GM19452 (cell line): ENCODE data around the gene ADGRG7.

Source experiments
- ATAC-seq: cut with Tn5 transposase; IDR thresholded peaks from one replicate; pipeline ENCODE4 v1.9.1; 2021; ENCODE audit not compliant: unreplicated experiment

The ADGRG7 gene

DNA sequence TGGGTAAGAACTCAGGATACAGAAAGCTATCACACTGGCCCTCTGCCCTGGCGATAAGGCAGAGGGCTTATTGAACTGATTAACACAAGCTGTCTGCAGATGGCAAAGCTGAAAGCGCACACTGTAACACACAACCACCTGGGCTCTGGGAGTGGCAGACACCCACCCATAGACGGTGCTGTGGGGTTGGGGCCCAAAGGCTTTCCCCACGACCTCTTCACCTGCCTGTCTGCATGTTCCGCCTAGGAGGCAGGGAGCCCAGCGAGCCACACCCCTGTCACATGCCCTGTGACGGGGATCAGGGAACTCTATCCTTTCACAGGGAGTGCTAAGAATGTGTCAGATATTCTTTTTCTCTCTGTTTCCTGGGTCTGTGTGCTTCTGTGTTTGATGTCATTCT lies 87.8 kb downstream of the ADGRG7 start:
- ATAC-seq = no peak

DNA sequence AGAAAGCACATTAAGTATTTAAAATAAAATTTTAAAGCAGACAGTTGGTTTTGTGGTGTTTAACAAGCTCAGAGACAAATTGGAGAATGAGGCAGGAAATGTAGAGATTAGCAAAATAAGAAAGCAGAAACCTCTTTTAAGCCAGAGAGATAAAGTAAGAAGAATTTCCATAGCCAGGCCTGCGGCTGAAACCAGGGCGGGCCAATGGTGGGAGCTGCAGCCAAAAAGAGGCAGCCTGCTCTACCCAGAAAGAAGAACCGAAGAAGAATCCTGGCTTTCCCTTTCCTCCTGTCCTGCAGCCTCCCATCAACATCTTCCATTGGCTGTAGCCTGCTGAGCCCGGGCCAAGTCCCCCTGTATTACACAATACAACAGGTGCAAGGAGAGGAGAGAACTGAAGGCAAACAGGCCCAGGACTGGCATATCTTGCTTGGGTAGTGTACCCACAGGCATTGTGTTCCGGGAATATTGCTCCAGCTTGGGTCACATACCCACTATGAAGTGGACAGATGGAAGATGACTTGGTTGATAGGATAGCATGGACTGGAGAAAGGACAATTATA lies 88.4 kb downstream of the ADGRG7 start:
- no peak for ATAC-seq

DNA sequence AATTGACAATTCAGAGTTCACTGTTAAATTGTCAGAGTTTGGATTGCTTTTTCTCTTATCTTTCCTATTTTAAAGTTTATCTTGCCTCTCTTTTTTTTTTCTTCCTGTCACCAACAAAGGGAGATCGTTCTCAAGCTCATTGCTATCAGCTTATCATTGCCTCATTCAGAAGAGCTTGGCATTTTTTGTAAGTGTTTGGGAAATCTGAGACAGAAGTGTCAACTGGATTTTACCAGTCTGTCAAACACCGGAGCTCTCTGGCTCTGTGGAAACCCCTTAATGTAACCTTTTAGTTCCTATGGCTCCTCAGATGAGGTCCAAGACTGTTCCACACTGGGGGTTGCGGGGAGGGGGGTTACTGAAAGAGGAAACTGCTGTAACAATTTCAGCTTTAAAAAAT lies 89.3 kb downstream of the ADGRG7 start:
- ATAC-seq = no peak

DNA sequence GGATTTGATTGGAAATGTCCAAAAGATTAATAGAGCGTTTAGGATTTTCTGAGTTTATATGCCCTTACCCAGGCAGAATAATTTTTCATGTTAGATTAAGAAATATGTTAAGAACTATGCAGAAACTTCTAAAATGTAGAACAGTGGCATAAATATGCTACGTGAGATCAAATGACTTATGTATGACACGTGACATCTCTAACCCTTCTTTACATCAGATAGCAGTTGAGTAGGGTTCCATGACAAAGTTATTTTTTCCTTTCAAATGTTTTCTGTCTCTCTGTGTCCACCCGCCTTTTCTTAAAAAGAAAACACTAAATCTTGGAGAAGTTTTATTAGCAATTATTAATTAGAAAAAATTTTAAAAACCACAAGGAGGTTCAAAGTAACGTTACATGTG lies 91.3 kb downstream of the ADGRG7 start:
- ATAC-seq = no peak

DNA sequence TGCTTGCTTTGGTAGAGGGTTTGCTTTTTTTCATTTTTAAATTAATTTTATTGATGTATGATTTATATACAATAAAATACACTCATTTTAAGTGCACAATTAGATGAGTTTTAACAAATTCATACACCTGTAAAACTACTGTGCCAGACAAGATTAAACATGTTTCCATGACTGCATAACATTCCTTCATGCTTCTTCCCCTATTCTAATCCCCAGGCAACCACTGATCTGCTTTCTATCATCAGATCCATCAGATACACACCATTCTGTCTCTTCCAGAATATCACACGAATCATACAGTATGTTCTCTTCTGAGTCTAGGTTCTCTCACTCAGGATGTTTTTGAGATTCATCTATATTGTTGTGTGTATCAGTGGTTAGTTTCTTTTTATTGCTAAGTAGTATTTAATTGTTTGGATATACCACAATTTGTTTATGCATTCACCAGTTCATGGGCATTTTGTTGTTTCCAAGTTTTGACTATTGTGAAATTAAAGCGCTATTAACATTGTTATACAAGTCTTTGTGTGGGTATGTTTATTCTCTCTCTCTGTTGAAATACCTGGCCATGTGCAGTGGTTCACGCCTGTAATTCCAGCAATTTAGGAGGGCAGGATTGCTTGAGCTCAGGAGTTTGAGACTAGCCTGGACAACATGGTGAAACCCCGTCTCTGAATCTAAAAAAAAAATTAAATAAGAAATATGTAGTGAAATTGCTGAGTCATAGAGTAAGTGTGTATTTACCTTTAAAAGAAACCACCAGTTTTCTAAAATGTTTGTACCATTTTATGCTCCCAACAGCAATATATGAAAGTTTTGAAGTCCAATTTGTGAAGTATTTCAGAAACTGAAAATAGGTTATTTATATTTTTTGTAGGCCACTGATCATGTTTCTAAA lies 92.9 kb downstream of the ADGRG7 start:
- ATAC-seq = no peak

DNA sequence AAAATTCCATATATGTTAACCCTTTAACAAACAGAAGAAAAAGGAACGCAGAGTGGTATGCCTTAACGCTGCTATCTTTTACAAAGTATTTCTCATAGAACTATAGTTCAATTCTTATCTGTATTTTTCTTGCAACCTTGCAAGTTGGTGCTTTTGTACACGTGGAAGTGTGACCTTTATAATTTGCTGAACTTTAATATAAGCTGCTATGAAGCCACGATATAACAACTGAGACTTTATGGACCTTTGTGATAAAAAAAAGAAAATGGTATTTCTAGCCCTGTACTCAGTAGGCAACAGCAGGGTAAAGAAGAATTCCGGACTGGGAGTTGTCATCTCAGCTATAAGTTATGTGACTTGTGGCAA lies 93.6 kb downstream of the ADGRG7 start:
- ATAC-seq = no peak

DNA sequence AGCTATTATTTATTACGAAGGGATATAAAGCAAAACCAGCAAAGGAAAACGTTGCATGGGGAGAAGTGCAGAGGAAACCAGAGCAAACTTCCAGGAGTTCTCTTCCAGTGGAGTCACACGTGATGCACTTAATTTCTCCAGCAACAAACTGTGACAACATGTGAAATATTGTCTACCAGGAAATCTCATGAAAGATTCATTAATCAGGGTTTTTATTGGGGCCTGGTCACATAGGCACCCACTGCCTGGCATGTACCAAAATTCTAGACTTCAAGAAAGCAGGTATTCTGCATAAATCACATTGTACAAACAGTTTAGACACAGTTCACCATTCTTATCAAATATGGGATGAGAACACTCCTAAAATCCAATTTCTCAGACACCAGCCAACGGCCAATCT lies 94.5 kb downstream of the ADGRG7 start:
- ATAC-seq = no peak

DNA sequence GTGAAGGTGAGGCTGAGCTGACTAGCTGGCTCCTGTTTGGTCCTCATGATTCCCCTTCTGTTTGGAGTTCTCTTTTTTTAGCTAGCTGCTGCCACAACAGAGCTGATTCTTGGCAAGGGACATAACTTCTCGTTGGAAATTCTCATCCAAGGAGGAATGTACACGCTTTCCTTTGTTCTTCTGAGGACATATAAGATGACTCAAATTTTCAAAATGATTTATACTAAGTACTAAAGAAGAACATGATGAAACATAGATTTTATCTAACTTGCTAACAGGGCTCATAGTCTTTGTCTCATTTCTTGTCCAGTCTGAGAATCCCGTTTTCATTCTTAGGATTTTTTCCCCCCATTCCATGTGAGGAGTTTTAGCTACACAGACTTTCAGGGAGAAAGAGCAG lies 97.0 kb downstream of the ADGRG7 start:
- no peak for ATAC-seq

DNA sequence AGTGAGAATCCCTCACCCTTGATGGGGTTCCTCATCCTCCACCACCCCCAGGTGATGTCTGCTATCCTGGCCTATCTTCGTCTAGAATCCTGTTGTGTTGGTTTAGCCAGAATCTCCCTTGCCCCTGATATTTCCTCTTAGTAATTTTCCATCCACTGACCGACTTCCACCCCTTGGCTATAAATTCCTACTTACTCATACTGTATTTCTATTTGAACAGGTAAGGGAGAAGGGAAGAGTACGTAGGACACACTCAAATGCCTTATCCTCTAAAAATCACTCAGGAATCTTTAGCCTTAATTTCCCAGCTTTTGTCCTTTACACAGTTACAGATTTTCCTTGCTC lies 99.2 kb downstream of the ADGRG7 start:
- no peak for ATAC-seq

DNA sequence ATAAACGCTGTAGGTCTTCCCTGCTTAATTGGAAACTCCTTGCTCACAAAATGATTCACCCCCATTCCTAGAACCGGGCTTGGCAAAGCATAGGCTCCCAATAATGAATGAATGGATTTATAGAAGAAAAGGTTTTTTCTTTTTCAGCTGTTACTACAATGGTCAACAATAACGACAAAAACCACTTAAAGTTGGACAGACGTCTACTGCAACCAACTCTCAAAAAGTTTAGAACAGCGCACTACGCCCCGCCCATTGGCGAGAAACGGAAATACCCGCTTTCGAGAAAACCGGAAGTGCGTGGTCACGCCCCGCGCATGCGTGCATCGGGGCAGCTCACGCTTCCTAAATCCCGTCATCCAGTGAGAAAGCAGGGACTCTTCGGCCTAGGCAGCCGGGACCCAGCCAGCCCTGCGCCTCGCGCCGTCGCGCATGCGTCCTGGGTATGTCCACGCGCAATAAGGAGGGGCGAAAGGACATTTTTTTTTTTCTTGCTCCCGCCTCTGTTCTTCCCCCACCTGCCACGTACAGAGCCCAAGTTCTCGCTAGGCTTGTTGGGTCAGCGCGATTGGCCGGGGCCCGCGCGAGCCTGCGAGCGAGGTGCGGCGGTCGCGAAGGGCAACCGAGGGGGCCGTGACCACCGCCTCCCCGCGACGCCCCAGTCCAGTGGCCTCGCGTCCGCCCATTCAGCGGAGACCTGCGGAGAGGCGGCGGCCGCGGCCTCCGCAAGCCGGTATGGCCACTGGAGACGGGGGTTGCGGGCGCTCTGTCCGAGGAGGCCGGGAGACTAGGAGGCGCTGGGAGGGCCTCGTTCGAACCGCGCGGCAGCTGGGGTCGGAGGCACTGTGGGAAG lies 99.8 kb downstream of the ADGRG7 start, which contains the start of gene TFG:
Gene TFG (plus strand): TSS at position 506 of the 853 bp plus-strand sequence. CDS start 4,192 bp downstream, outside the sequence.
- peak; percentile 92 for ATAC-seq

DNA sequence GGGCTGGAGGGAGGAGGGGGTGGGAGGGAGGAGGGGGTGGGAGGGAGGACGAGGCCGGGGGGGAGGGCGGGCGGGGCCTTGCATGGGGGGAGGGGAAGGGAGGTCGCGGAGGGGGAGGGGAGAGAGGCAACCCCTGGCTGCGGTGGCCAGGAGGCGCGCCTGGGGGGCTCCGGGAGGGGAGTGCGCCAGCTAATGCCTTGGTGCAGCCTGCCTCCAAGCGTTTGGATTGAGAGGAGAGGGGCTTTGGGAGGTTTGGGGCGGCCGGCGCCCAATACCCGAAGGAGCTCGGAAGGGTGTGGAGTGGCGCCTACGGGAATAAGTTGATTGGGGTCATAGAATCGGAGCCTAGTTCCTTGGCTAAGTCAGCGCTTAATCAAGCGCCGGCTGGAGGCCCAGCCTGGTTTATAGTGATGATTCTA lies 100.5 kb downstream of the ADGRG7 start:
- no peak for ATAC-seq

DNA sequence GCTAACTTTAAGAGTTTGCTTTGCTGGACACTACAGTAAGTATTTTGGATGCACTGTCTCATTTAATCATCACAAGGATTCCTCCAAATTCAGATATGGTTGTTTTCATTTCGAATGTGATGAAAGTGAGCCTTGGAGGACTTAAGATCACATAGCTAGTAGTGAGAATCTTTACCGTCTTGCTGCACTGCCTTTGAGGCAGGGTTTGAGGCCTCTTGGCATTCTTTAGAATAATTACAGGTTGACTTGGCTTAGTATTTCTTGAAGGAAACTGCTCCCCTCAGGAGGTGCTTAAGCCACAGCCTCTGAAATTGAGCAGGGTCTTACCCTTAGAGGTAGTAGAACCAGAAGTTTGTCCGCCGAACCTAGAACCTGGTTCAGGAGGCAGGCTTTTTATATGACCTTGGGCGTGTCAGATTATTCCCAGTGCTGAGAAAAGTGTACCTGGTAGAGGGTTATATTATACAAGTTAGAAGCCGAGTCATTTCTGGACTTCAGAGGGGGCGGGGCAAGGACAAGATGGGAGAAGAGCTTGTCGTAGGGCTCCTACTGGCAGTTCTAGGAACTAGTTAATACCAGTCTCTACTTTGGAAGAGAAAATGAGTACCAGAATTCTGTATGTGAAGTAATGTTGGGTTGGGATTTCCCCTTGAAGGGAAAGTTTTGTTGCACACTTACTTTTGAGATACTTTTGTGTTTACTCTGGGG lies 101.0 kb downstream of the ADGRG7 start:
- peak; percentile 37 for ATAC-seq

DNA sequence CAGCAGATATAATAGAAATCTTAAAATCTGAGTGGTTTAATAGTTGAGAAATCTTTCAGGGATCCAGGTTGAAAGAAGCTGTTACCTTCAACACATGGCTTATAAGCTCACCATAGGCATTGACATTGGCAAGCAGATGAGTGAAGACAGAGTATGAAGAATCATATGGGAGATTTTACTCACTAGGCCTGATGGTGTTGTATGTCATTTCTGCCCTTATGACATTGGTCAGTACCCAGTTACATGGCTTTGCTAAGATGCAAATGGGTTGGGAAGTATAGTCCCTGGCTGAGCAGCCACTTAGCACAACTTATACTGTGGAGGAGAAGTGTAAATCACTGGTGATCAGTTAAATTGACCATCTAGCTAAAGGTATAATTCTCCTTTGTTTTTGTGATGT lies 105.8 kb downstream of the ADGRG7 start:
- no peak for ATAC-seq

DNA sequence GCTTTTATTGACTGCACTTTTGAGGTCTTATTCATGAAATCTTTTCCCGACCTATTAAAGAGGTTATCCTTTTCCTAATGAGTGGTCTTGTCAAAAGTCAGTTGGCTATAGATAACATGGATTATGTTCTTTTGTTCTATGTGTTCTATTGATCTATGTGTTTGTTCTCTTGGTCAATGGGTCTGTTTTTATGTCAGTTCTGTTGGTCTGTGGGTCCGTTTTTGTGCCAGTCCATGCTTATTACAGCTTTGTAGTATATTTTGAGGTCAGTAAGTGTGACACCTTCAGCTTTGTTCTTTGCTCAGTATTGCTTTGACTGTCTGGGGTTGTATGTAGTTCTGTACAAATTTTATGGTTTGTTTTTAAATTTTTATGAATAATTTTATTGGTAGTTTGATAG lies 107.7 kb downstream of the ADGRG7 start:
- no peak for ATAC-seq

DNA sequence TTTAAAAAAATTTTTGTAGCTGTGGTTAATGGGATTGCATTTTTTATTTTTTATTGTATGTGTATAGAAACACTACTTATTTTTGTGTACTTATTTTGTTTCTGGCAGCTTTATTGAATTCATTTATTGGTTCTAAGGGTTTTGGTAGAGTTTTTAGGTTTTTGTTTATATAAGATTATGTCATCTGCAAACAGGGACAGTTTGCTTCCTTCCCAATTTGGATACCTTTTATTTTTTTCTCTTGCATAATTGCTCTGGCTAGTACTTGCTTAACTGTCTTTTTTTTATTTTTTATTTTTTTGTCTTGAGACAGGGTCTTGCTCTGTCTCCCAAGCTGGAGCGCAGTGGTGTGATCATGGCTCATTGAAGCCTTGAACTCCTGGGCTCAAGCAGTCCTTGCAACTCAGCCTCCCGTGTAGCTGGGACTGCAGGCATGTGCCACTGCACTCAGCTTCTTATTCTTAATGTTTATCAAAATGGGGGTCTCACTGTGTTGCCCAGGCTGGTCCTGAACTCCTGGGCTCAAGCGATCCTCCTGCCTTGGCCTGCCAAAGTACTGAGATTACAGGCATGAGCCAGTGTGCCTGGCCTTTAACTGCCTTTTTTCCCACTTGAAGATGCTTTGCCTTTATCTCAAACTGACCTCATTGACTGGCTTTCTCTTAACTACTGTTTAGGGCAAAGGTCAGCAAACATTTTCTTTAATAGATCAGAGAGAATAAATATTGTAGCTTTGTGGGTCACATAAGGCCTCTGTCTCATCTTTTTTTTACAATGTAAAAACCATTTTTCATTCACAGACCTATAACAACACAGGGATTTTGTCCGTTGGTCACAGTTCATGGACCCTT lies 108.5 kb downstream of the ADGRG7 start:
- no peak for ATAC-seq

DNA sequence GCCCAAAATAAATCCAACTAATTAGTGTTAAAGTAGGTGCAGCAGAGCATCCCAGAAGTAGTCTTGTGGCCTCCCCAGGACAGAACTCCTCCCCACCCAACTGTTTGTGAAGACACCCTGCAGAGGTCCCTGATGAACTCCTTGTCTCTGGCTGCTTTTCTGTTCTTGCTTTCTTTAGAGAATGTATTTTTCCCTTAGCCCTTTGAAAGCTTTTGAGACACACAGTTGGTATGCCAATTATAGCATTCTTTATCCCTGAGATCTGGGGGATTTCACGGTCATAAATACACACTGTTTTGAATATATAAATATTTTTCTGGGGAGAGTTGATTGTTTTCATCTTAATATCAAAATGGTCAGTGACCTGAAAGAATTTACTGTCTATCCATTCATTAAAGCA lies 109.7 kb downstream of the ADGRG7 start:
- ATAC-seq = no peak

DNA sequence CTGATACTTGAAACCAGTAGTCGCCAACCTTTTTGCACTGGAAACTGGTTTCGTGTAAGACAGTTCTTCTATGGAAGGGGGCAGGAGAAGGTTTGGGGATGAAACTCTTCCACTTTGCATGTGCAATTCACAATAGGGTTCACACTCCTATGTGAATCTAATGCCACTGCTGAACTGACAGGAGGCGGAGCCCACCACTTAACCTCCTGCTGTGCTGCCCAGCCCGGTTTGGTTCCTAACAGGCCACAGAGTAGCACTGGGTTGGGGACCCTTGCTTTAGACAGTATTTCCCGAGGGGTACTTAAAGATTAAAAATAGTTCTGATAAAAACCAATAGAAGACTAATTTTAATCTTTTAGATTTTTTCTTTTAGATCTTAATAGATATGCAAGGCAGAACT lies 111.0 kb downstream of the ADGRG7 start:
- no peak for ATAC-seq

DNA sequence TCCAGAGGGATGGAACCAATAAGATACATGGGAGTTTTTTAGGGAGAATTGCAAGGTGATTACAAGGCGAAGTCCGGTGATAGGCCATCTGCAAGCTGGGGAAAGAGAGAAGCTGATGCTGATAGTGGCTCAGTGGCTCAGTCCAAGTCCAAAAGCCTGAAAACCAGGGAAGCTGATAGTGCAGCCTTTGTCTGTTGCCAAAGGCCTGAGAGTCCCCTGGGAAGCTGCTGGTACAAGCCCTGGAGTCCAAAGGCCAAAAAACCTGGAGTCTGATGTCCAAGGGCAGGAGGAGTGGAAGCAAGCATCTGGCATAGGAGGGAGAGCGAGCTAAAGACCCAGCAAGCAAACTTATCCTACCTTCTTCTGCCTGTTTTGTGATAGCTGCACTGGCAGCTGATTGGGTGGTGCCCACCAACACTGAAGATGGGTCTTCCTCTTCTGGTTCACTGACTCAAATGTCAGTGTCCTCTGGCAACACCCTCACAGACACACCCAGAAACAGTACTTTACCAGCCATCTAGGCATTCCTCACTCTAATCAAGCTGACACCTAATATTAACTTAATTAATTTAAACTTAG lies 116.6 kb downstream of the ADGRG7 start:
- no peak for ATAC-seq

DNA sequence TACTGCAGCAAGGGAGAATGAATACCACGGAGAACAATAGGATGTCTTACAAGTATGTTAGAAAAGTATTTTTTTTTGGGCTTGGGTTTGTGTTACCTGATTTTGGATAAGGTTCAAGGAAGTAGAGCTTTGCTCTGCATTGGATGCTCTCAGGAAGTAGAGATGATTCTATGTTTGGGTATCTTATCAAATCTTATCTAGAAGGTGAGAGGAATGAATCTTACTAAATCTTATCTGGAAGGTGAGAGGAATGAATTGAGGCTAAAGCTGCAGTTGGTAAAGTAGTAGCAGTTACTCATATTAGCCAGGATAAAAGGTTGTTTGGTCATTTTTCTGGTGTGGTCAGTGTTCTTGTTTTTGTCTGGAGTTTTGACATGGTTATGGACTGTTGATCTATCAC lies 117.3 kb downstream of the ADGRG7 start:
- ATAC-seq = no peak

DNA sequence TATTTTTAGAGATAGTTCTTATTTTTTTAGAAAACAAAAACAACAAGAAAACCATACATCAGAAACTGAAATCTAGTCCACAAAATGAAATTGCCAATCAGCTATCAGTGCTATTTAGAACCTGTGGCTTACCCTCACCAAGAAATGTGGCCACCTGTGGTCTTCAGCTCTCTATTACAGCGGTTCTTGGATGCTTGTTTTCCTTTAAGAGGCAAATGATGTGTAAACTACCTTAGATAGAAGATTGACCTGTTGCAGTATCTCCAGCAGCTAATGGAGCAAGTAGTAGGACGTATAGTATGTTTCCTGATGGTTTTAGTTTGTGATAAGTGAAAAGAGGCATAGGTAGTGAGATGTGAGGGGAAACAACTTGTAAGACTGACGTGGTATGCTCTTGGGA lies 121.1 kb downstream of the ADGRG7 start:
- peak; percentile 61 for ATAC-seq
